Measurements from ENCODE around the gene IQGAP1.
"Not testable (repeated sequence)": the region's sequence is repeated elsewhere in the genome, so short reads cannot be mapped to it uniquely, and the experiment has no call there.

The IQGAP1 gene

DNA sequence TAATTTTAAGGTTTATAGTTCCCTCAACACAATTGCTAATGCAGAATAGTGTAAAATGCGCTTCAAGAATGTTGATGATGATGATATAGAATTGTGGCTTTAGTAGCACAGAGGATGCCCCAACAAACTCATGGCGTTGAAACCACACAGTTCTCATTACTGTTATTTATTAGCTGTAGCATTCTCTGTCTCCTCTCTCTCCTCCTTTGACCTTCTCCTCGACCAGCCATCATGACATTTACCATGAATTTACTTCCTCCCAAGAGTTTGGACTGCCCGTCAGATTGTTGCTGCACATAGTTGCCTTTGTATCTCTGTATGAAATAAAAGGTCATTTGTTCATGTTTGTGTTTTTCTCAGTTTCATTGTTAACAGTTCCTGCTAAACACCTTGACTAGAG lies 113.9 kb downstream of the IQGAP1 start:
- TF ChIP-seq, protein P1, sequence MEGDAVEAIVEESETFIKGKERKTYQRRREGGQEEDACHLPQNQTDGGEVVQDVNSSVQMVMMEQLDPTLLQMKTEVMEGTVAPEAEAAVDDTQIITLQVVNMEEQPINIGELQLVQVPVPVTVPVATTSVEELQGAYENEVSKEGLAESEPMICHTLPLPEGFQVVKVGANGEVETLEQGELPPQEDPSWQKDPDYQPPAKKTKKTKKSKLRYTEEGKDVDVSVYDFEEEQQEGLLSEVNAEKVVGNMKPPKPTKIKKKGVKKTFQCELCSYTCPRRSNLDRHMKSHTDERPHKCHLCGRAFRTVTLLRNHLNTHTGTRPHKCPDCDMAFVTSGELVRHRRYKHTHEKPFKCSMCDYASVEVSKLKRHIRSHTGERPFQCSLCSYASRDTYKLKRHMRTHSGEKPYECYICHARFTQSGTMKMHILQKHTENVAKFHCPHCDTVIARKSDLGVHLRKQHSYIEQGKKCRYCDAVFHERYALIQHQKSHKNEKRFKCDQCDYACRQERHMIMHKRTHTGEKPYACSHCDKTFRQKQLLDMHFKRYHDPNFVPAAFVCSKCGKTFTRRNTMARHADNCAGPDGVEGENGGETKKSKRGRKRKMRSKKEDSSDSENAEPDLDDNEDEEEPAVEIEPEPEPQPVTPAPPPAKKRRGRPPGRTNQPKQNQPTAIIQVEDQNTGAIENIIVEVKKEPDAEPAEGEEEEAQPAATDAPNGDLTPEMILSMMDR (conservative IDR thresholded peaks at IDR 0.05) = no peak
- H3K27ac ChIP-seq = no peak overlapping the region

DNA sequence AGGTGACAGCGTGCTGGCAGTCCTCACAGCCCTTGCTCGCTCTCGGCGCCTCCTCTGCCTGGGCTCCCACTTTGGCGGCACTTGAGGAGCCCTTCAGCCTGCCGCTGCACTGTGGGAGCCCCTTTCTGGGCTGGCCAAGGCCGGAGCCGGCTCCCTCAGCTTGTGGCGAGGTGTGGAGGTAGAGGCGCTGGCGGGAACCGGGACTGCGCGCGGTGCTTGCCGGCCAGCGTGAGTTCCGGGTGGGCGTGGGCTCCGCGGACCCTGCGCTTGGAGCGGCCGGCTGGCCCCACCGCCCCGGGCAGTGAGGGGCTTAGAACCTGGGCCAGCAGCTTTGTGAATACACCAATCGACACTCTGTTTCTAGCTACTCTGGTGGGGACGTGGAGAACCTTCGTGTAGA lies 122.7 kb downstream of the IQGAP1 start:
- H3K27ac ChIP-seq = not testable (repeated sequence)

DNA sequence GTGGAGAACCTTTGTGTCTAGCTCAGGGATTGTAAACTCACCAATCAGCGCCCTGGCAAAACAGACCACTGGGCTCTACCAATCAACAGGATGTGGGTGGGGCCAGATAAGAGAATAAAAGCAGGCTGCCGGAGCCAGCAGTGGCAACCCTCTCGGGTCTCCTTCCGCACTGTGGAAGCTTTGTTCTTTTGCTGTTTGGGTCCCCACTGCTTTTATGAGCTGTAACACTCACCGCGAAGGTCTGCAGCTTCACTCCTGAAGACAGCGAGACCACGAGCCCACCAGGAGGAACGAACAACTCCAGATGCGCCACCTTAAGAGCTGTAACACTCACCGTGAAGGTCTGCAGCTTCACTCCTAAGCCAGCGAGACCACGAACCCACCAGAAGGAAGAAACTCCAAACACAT lies 123.2 kb downstream of the IQGAP1 start:
- H3K27ac ChIP-seq = not testable (repeated sequence)

- TF ChIP-seq, protein P1 (conservative IDR thresholded peaks at IDR 0.05) = no peak
- TF ChIP-seq ZFX (IDR thresholded peaks at IDR 0.05) = no peak
- no peak overlapping the region for H3K27ac ChIP-seq
Observed at GRCh38 chr15:90512276-90512675, 124.2 kb downstream of the IQGAP1 start.

GRCh38 chr15:90512981-90513380 lies 124.9 kb downstream of the IQGAP1 start:
- no peak overlapping the region for H3K27ac ChIP-seq
- no peak for TF ChIP-seq ZFX (IDR thresholded peaks at IDR 0.05)

- TF ChIP-seq ZFX (IDR thresholded peaks at IDR 0.05) = no peak
- TF ChIP-seq, protein P1 (conservative IDR thresholded peaks at IDR 0.05) = no peak
- no peak overlapping the region for H3K27ac ChIP-seq
Observed at GRCh38 chr15:90513448-90513847, 125.4 kb downstream of the IQGAP1 start.

- not testable (repeated sequence) for H3K27ac ChIP-seq
Observed at GRCh38 chr15:90513893-90514292, 125.9 kb downstream of the IQGAP1 start.

- TF ChIP-seq ZFX (IDR thresholded peaks at IDR 0.05) = no peak
- TF ChIP-seq, protein P1 (conservative IDR thresholded peaks at IDR 0.05) = no peak
- no peak overlapping the region for H3K27ac ChIP-seq
Observed at GRCh38 chr15:90519688-90520087, 131.6 kb downstream of the IQGAP1 start.

DNA sequence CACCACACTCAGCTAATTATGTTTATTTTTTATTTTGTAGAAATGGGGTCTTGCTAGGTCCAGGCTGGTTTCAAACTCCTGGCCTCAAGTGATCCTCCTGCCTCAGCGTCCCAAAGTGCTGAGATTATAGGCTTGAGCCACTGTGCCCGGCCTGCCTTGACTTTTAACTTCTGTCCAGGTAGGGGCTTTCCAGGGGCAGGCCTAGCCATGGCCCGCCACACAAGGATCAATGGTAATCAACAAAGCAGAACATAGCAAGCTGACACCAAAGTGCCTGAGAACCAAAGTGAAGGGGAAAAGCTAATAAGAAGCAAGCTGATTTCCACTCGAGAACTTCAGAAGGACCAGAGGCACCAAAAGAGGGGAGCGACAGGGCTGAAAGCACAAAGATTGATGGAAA lies 132.3 kb downstream of the IQGAP1 start:
- no peak overlapping the region for H3K27ac ChIP-seq
- TF ChIP-seq, protein P1 (conservative IDR thresholded peaks at IDR 0.05) = no peak
- TF ChIP-seq ZFX (IDR thresholded peaks at IDR 0.05) = no peak

- no peak overlapping the region for H3K27ac ChIP-seq
- TF ChIP-seq, protein P1 (conservative IDR thresholded peaks at IDR 0.05) = no peak
- TF ChIP-seq ZFX (IDR thresholded peaks at IDR 0.05) = no peak
Observed at GRCh38 chr15:90523373-90523772, 135.3 kb downstream of the IQGAP1 start.

DNA sequence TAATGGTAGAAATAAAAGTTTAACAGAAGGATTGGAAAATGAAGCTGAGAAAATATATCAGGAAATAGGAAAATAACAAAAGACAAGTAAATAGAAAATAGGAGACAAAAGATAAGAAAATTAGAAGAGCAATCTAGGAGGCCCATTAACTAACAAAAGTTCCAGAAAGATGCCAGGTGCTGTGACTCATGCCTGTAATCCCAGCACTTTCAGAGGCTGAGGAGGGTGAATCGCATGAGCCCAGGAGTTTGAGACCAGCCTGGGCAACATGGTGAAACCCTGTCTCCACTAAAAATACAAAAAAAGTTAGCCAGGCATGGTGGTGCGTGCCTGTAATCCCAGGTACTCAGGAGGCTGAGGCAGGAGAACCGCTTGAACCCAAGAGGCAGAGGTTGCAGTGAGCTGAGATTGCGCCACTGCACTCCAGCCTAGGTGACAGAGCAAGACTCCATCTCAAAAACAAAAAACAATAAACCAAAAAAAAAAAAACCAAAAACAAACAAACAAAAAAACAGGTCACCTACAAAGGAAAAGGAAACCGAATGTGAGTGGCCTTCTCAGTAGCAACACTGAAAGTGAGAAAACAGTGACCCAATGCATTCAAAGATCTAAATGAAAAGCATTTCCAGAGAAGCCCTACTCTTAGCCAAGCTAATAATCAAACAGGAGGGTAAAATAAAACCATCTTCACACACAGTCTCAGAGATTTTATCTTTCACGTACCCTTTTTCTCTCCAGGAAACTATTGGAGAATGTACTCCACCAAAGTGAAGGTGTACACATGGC lies 136.2 kb downstream of the IQGAP1 start:
- not testable (repeated sequence) for H3K27ac ChIP-seq

Data from C4-2B (cell line).